SK-N-MC (cell line): ENCODE results near the gene CCDC127.

ENCODE experiments used
- DNase-seq: peaks from one replicate; pipeline ENCODE4 v3.0.0-alpha.2; 2011; ENCODE audit warnings: low read depth, low spot score
- H3K27ac ChIP-seq: fragments of 200-600 bp; sonication (generic); 2 replicates; pipeline ENCODE4 v1.5.1; 2016; ENCODE audit warnings: mixed run types
- H3K36me3 ChIP-seq: fragments of 200-600 bp; sonication (generic); 2 replicates; pipeline ENCODE4 v1.6.1; 2017; ENCODE audit warnings: antibody characterized with exemption, low read length, mixed read lengths; ENCODE audit not compliant: insufficient read depth
- H3K4me3 ChIP-seq: fragments of 200-600 bp; sonication (generic); 2 replicates; pipeline ENCODE4 v1.5.1; 2016
- H3K9ac ChIP-seq: fragments of 200-600 bp; sonication (generic); 2 replicates; pipeline ENCODE4 v1.8.0; 2017; ENCODE audit warnings: mixed run types, mixed read lengths; ENCODE audit not compliant: insufficient read length
- H3K9me3 ChIP-seq: fragments of 200-600 bp; sonication (generic); 2 replicates; pipeline ENCODE4 v1.6.1; 2017; ENCODE audit warnings: low read depth, mild to moderate bottlenecking, antibody characterized with exemption, low read length, moderate library complexity, mixed read lengths
- EZH2 ChIP-seq: fragments of 200-600 bp; sonication (generic); IDR thresholded peaks from one replicate; pipeline ENCODE4 v1.6.1; 2017; ENCODE audit warnings: antibody characterized with exemption
- FOXP2 ChIP-seq: optimal IDR thresholded peaks from 2 replicates; pipeline ENCODE3; 2011; ENCODE audit warnings: mild to moderate bottlenecking, moderate library complexity; ENCODE audit not compliant: insufficient read depth; ENCODE audit errors: extremely low read length, control extremely low read depth
- POLR2AphosphoS5 ChIP-seq: IDR thresholded peaks from 2 replicates; pipeline ENCODE4 v1.6.1; 2012; ENCODE audit warnings: mild to moderate bottlenecking, low read depth, low read length, borderline replicate concordance

CCDC127 gene

DNA sequence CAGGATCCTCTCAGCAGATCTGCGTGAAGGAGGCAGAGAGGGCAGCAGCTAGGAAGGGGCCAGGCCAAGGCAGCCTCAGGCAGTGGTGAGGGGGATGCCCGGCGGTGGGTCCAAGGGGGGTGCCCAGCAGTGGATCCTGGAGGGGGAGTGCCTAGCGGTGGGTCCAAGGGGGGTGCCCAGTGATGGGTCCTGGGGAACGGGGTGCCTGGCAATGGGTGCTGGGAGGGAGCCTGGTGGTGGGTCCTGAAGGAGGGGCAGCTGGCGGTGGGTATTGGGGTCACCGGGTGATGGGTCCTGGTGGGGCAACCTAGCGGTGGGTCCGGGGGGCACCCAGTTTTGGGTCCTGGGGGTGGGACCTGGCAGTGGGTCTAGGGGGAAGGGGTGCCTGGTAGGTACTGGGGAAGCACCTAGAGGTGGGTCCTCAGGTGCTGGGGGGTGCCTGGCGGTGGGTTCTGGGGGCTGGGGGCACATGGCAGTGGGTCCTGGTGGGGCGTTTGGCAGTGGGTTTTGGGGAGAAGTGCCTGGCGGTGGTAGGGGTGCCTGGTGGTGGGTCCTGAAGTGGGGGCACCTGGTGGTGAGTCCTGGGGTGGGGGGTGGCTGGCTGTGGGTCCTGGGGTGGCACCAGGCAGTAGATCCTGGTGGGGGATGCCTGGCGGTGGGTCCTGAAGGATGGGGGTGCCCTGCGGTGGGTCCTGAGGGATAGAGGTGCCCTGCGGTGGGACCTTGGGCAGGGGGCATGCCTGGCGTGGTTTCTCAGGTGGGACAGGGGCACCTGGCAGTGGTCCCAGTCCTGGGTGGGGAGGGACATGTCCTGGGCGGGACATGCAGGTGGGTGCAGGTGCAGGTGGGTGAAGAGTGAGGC, 24.8 kb downstream of the CCDC127 start:
- no peaks in the 10 kb centered on the region for H3K36me3 ChIP-seq
- no peak for TF ChIP-seq FOXP2
- no peak for TF ChIP-seq POLR2AphosphoS5
- TF ChIP-seq EZH2: no peak
- no peak for DNase-seq
- no peak overlapping the region for H3K9ac ChIP-seq
- H3K9me3 ChIP-seq: no peaks in the 10 kb centered on the region
- no peak overlapping the region for H3K27ac ChIP-seq
- H3K4me3 ChIP-seq: no peak overlapping the region

DNA sequence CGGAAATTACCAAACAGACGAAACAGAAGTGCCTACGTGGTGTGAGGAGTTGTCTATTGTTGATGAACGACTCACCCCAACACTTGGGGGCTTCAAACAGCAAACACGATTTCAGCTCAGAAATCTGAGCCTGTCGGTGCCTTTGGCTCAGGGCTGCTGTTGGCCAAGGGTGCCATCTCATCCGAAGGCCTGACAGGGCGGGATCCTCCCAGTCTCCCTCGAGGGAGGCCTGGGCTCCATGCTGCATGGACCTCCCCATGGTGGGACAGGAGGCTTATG, 25.3 kb downstream of the CCDC127 start:
- no peak for TF ChIP-seq POLR2AphosphoS5
- no peak for TF ChIP-seq FOXP2
- no peak for TF ChIP-seq EZH2
- Histone ChIP-seq H3K36me3 (no peaks in the 10 kb centered on the region), H3K9me3 (no peaks in the 10 kb centered on the region), H3K9ac (no peak overlapping the region), H3K4me3 (no peak overlapping the region), H3K27ac (no peak overlapping the region)
- no peak for DNase-seq

- Histone ChIP-seq H3K4me3 (no peak overlapping the region), H3K27ac (no peak overlapping the region), H3K36me3 (no peaks in the 10 kb centered on the region), H3K9ac (no peak overlapping the region), H3K9me3 (no peaks in the 10 kb centered on the region)
- no peak for DNase-seq
- TF ChIP-seq POLR2AphosphoS5 (no peak), FOXP2 (no peak), EZH2 (no peak)
Measured at GRCh38 chr5:191949-192690, 25.8 kb downstream of the CCDC127 start.

GRCh38 chr5:191036-191948, 26.7 kb downstream of the CCDC127 start, which contains the start of gene LRRC14B:
LRRC14B (plus strand) TSS chr5:191495; CDS start chr5:191539, 44 bp downstream.
- no peaks in the 10 kb centered on the region for H3K36me3 ChIP-seq
- no peak within 1 kb of the TSS for H3K27ac ChIP-seq
- no peaks in the 10 kb centered on the region for H3K9me3 ChIP-seq
- H3K4me3 ChIP-seq: no peak within 1 kb of the TSS
- DNase-seq: no peak
- no peak within 1 kb of the TSS for H3K9ac ChIP-seq
- TF ChIP-seq FOXP2: no peak
- no peak for TF ChIP-seq EZH2
- TF ChIP-seq POLR2AphosphoS5: no peak

DNA sequence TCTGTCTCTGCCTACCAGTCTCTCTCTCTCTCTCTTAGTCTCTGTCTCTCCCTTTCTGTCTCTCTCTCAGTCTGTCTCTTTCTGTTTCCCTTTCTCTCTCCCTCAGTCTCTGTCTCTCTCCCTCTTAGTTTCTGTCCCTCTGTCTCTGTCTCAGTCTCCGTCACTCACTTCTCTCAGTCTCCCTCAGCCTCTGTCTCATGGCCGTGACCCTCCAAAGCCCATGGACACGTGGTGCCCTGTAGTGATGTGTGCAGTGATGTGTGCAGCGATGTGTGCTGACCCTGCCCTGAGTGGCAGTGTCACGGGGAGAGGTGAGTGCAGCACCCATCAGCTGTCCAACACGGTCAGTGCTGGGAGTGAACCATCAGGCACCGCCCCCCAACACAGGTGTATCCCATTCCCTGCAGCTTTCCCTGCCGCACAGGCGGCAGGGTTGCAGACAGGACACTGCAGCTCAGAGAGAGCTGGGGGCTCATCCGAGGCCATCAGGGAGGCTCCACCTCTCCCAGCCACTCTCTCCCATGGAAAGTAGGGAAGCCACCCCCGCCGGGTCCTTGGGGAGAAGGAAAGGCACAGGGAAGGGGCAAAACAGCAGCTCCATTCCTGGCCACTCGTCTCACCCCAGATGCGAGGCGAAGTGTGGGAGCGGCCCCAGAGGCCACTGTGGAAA, 27.5 kb downstream of the CCDC127 start:
- DNase-seq: no peak
- Histone ChIP-seq H3K36me3 (no peaks in the 10 kb centered on the region), H3K4me3 (no peak overlapping the region), H3K27ac (no peak overlapping the region), H3K9me3 (no peaks in the 10 kb centered on the region), H3K9ac (no peak overlapping the region)
- TF ChIP-seq FOXP2 (no peak), POLR2AphosphoS5 (no peak), EZH2 (no peak)

DNA sequence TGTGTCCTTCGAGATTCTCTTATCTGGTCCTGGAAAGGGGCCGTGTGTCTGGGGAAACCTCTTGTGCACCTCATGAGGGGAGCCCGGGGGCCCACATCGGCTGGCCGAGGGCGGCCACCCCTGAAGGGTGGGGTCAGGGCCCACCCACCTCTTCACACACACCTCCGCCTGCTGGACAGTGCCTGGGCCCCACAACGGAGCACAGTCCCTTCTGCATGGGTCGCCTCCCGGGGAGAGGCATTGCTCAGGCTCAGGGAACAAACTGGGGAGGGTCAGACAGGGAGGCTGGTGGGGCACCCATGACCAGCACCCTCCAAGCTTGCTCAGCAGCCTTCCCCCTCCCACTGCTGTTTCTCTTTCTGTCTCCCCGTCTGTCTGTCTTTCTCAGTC, 28.0 kb downstream of the CCDC127 start:
- TF ChIP-seq EZH2 (no peak), POLR2AphosphoS5 (no peak), FOXP2 (no peak)
- H3K9ac ChIP-seq: no peak overlapping the region
- H3K4me3 ChIP-seq: no peak overlapping the region

GRCh38 chr5:189486-189885, 28.5 kb downstream of the CCDC127 start:
- no peak overlapping the region for H3K4me3 ChIP-seq
- DNase-seq: no peak

More for the DNA sequence above, 28.0 kb downstream of the CCDC127 start:
- no peak for DNase-seq
- no peaks in the 10 kb centered on the region for H3K36me3 ChIP-seq
- no peak overlapping the region for H3K27ac ChIP-seq
- H3K9me3 ChIP-seq: no peaks in the 10 kb centered on the region

More at GRCh38 chr5:189486-189885, 28.5 kb downstream of the CCDC127 start:
- no peak overlapping the region for H3K27ac ChIP-seq
- TF ChIP-seq FOXP2 (no peak), EZH2 (no peak), POLR2AphosphoS5 (no peak)
- H3K9me3 ChIP-seq: no peaks in the 10 kb centered on the region
- no peak overlapping the region for H3K9ac ChIP-seq
- no peaks in the 10 kb centered on the region for H3K36me3 ChIP-seq
